HepG2 (cell line): ENCODE measurements around the gene TSSK6. TPM values are rescaled to one million over a fixed set of nuclear protein-coding genes. Genes with fewer than 3 reads are reported as not detected.
A peak's percentile ranks its signal among the peaks of the same experiment; 100 is the strongest.

Source experiments
- ATF4 ChIP-seq, 2 experiments: fragments of 450-650 bp in 1 of 2; sonication (generic) in 1 of 2; formaldehyde crosslinking; IDR thresholded peaks; 2 replicates each; pipeline versions ENCODE4 v1.5.0 to v1.8.0; 2020 to 2022; ENCODE audit warnings: mild to moderate bottlenecking in 1 of 2, missing genetic modification reagents in 1 of 2
- GFI1 ChIP-seq: sonication (generic); formaldehyde crosslinking; IDR thresholded peaks from 2 replicates; pipeline ENCODE4 v1.5.0; 2020; ENCODE audit warnings: missing genetic modification reagents, mild to moderate bottlenecking, borderline replicate concordance
- HMG20B ChIP-seq: conservative IDR thresholded peaks from 2 replicates; pipeline ENCODE4 v1.6.1; 2016; ENCODE audit warnings: missing genetic modification reagents, missing compliant biosample characterization
- JDP2 ChIP-seq: sonication (generic); formaldehyde crosslinking; IDR thresholded peaks from 2 replicates; pipeline ENCODE4 v1.8.1; 2022; ENCODE audit warnings: missing genetic modification reagents, borderline replicate concordance
- KLF15 ChIP-seq: sonication (generic); formaldehyde crosslinking; IDR thresholded peaks from 2 replicates; pipeline ENCODE4 v1.8.1; 2023; ENCODE audit warnings: borderline replicate concordance, mild to moderate bottlenecking, inconsistent platforms, missing genetic modification reagents, mixed read lengths
- REPIN1 ChIP-seq: sonication (generic); formaldehyde crosslinking; IDR thresholded peaks from 2 replicates; pipeline ENCODE4 v1.8.0; 2022; ENCODE audit warnings: missing genetic modification reagents, low read depth, mild to moderate bottlenecking, borderline replicate concordance
- RFX5 ChIP-seq: IDR thresholded peaks from 2 replicates; pipeline ENCODE4 v1.6.1; 2011; ENCODE audit warnings: low read depth, low read length, improper control_type of control experiment
- SNAI1 ChIP-seq: sonication (generic); formaldehyde crosslinking; IDR thresholded peaks from 2 replicates; pipeline ENCODE4 v1.5.0; 2020; ENCODE audit warnings: mild to moderate bottlenecking, missing genetic modification reagents, borderline replicate concordance
- SP140L ChIP-seq: sonication (generic); formaldehyde crosslinking; IDR thresholded peaks from 2 replicates; pipeline ENCODE4 v1.4.0; 2020; ENCODE audit warnings: missing genetic modification reagents, borderline replicate concordance
- ZEB1 ChIP-seq: IDR thresholded peaks from 2 replicates; pipeline ENCODE4 v1.6.1; 2012; ENCODE audit warnings: mild to moderate bottlenecking, low read depth, inconsistent platforms; ENCODE audit not compliant: insufficient replicate concordance
- ZNF264 ChIP-seq: sonication (generic); formaldehyde crosslinking; IDR thresholded peaks from 2 replicates; pipeline ENCODE4 v1.4.0; 2020; ENCODE audit warnings: missing genetic modification reagents
- ZSCAN22 ChIP-seq: sonication (generic); formaldehyde crosslinking; IDR thresholded peaks from 2 replicates; pipeline ENCODE4 v1.4.0; 2020; ENCODE audit warnings: mild to moderate bottlenecking, missing genetic modification reagents
- ZZZ3 ChIP-seq: sonication (generic); formaldehyde crosslinking; IDR thresholded peaks from 2 replicates; pipeline ENCODE4 v1.4.0; 2020; ENCODE audit warnings: missing genetic modification reagents, mild to moderate bottlenecking, borderline replicate concordance
- polyA plus RNA-seq, 8 experiments: library from polyadenylated mRNA; depleted of rRNA in 3 of 8; stranded (reverse) in 7 of 8; unstranded in 1 of 8; fragments of >200 nt; fragmentation: Illumina TruSeq in 4 of 8; extraction: Trizol in 4 of 8; gene quantifications; 2 replicates each; pipeline versions ENCODE4 v1.2.1 to v1.2.3, GENCODE V29; 2011 to 2016; ENCODE audit warnings: low read depth in 4 of 8, missing spikeins in 1 of 8, mixed read lengths in 1 of 8; ENCODE audit not compliant: insufficient read depth in 1 of 8
- total RNA-seq, 5 experiments: library from RNA; depleted of rRNA; stranded (reverse); fragments of >200 nt; fragmentation: Illumina TruSeq; extraction: Trizol; gene quantifications; 2 replicates each; pipeline ENCODE4 v1.2.3, GENCODE V29; 2016; ENCODE audit warnings: low read depth in 1 of 5
- TF ChIP-seq, protein P1 (sequence below): sonication (generic); formaldehyde crosslinking; IDR thresholded peaks from 2 replicates; pipeline ENCODE4 v1.5.0; 2020; ENCODE audit warnings: missing genetic modification reagents, mild to moderate bottlenecking, borderline replicate concordance
- TF ChIP-seq, protein P2 (sequence below): IDR thresholded peaks from 2 replicates; pipeline ENCODE4 v1.6.1; 2012; ENCODE audit warnings: low read depth, low read length, improper control_type of control experiment
- TF ChIP-seq, protein P3 (sequence below): sonication (generic); formaldehyde crosslinking; IDR thresholded peaks from 2 replicates; pipeline ENCODE4 v1.5.0; 2020; ENCODE audit warnings: missing genetic modification reagents
- TF ChIP-seq, protein P4 (sequence below): sonication (generic); formaldehyde crosslinking; IDR thresholded peaks from 2 replicates; pipeline ENCODE4 v1.4.0; 2020; ENCODE audit warnings: mild to moderate bottlenecking, missing genetic modification reagents

Gene TSSK6
- total and polyA plus RNA-seq, 2 of the 13 experiments (the other 11 are each of a cell fraction or from before 2014, with no cell fraction given) = 0.71 to 1.2 TPM

- TF ChIP-seq, protein P1, sequence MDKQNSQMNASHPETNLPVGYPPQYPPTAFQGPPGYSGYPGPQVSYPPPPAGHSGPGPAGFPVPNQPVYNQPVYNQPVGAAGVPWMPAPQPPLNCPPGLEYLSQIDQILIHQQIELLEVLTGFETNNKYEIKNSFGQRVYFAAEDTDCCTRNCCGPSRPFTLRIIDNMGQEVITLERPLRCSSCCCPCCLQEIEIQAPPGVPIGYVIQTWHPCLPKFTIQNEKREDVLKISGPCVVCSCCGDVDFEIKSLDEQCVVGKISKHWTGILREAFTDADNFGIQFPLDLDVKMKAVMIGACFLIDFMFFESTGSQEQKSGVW (CRISPR knock-in tag) = no peak
- TF ChIP-seq, protein P2, sequence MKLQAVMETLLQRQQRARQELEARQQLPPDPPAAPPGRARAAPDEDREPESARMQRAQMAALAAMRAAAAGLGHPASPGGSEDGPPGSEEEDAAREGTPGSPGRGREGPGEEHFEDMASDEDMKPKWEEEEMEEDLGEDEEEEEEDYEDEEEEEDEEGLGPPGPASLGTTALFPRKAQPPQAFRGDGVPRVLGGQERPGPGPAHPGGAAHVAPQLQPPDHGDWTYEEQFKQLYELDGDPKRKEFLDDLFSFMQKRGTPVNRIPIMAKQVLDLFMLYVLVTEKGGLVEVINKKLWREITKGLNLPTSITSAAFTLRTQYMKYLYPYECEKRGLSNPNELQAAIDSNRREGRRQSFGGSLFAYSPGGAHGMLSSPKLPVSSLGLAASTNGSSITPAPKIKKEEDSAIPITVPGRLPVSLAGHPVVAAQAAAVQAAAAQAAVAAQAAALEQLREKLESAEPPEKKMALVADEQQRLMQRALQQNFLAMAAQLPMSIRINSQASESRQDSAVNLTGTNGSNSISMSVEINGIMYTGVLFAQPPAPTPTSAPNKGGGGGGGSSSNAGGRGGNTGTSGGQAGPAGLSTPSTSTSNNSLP = no peak
- TF ChIP-seq ZEB1 (peak; percentile 57), SP140L (no peak), ZNF264 (CRISPR knock-in tag) (no peak), ZZZ3 (CRISPR knock-in tag) (peak; percentile 60; the same call in 1 of the 2 replicates), ZSCAN22 (CRISPR knock-in tag) (no peak; the same call in 1 of the 2 replicates), RFX5 (no peak), REPIN1 (CRISPR knock-in tag) (peak; percentile 66), HMG20B (CRISPR knock-in tag) (no peak), JDP2 (CRISPR knock-in tag) (no peak; the same call in 1 of the 2 replicates), SNAI1 (CRISPR knock-in tag) (no peak), ATF4 (CRISPR knock-in tag; IDR thresholded peaks at IDR 0.05) (peak in 1 of 2 experiments; percentile 69; a peak in 2 of 4 replicates), KLF15 (0 out of 2 replicates have a peak, but pooled peaks have one; percentile 41), GFI1 (CRISPR knock-in tag) (0 out of 2 replicates have a peak, but pooled peaks have one; percentile 54)
- TF ChIP-seq, protein P3, sequence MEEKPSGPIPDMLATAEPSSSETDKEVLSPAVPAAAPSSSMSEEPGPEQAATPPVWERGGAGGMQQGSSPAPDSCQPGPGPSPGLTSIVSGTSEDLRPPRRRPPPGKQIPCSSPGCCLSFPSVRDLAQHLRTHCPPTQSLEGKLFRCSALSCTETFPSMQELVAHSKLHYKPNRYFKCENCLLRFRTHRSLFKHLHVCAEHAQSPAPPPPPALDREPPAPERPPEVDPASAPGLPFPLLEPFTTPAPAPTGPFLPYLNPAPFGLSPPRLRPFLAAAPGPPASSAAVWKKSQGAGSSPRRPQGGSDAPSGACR (CRISPR knock-in tag) = peak; percentile 74; the same call in 1 of the 2 replicates
- TF ChIP-seq, protein P4, sequence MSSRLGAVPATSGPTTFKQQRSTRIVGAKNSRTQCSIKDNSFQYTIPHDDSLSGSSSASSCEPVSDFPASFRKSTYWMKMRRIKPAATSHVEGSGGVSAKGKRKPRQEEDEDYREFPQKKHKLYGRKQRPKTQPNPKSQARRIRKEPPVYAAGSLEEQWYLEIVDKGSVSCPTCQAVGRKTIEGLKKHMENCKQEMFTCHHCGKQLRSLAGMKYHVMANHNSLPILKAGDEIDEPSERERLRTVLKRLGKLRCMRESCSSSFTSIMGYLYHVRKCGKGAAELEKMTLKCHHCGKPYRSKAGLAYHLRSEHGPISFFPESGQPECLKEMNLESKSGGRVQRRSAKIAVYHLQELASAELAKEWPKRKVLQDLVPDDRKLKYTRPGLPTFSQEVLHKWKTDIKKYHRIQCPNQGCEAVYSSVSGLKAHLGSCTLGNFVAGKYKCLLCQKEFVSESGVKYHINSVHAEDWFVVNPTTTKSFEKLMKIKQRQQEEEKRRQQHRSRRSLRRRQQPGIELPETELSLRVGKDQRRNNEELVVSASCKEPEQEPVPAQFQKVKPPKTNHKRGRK = no peak
These were observed 533 bp upstream of the TSSK6 start, which contains the start of gene NDUFA13 (continued) for GRCh38 chr19:19515642-19516519.
